OCI-M1 (cell line): ENCODE measurements around the gene GNA14.
"Not testable (repeated sequence)": the region's sequence is repeated elsewhere in the genome, so short reads cannot be mapped to it uniquely, and the experiment has no call there.

Experiments used
- DNase-seq: peaks from one replicate; lab custom pipeline; 2025; lab: John Stamatoyannopoulos, UW

Gene GNA14

GRCh38 chr9:77534376-77535057 is 113.6 kb downstream of the GNA14 start:
- no peak for DNase-seq

GRCh38 chr9:77533671-77534070 is 114.5 kb downstream of the GNA14 start:
- DNase-seq, result no peak

- no peak for DNase-seq
These were observed 115.5 kb downstream of the GNA14 start for GRCh38 chr9:77532607-77533006.

- peak; percentile 32 for DNase-seq
These were observed 116.7 kb downstream of the GNA14 start for GRCh38 chr9:77531400-77531799.

- no peak for DNase-seq
These were observed 124.2 kb downstream of the GNA14 start for GRCh38 chr9:77523891-77524290.

- no peak for DNase-seq
These were observed 127.0 kb downstream of the GNA14 start for GRCh38 chr9:77521091-77521490.

- no peak for DNase-seq
These were observed 129.4 kb downstream of the GNA14 start for GRCh38 chr9:77518688-77519087.

GRCh38 chr9:77516781-77517180 is 131.3 kb downstream of the GNA14 start:
- DNase-seq, result no peak

- no peak for DNase-seq
These were observed 133.0 kb downstream of the GNA14 start for GRCh38 chr9:77514886-77515711.

- DNase-seq, result no peak
These were observed 134.7 kb downstream of the GNA14 start for GRCh38 chr9:77513457-77513856.

- no peak for DNase-seq
These were observed 135.2 kb downstream of the GNA14 start for GRCh38 chr9:77512876-77513275.

GRCh38 chr9:77511525-77511924 is 136.6 kb downstream of the GNA14 start:
- DNase-seq, result no peak

GRCh38 chr9:77510666-77511065 is 137.5 kb downstream of the GNA14 start:
- no peak for DNase-seq

GRCh38 chr9:77508396-77508795 is 139.7 kb downstream of the GNA14 start:
- no peak for DNase-seq

- no peak for DNase-seq
These were observed 140.7 kb downstream of the GNA14 start for GRCh38 chr9:77507212-77507961.

GRCh38 chr9:77505232-77505631 is 142.9 kb downstream of the GNA14 start:
- DNase-seq, result no peak

GRCh38 chr9:77502568-77502967 is 145.6 kb downstream of the GNA14 start:
- DNase-seq, result no peak

GRCh38 chr9:77498891-77499290 is 149.2 kb downstream of the GNA14 start:
- no peak for DNase-seq

- DNase-seq, result no peak
These were observed 150.6 kb downstream of the GNA14 start for GRCh38 chr9:77497322-77498198.

- DNase-seq, result no peak
These were observed 152.1 kb downstream of the GNA14 start for GRCh38 chr9:77495834-77496671.

- DNase-seq, result not testable (repeated sequence)
These were observed 157.8 kb downstream of the GNA14 start for GRCh38 chr9:77490279-77490678.
